Rectal smooth muscle tissue (tissue), 1 donor: ENCODE data around the gene POFUT1.
"Not testable (repeated sequence)": the region's sequence is repeated elsewhere in the genome, so short reads cannot be mapped to it uniquely, and the experiment has no call there.

Experiments
- H3K27ac ChIP-seq: one replicate; pipeline ENCODE4 v1.7.0; 2013; ENCODE audit warnings: low read depth, low read length, inconsistent platforms
- H3K27me3 ChIP-seq: one replicate; pipeline ENCODE4 v1.7.0; 2013; ENCODE audit warnings: low read length; ENCODE audit not compliant: control insufficient read depth, insufficient read depth
- H3K36me3 ChIP-seq: one replicate; pipeline ENCODE4 v1.7.0; 2013; ENCODE audit warnings: low read length; ENCODE audit not compliant: control insufficient read depth, insufficient read depth
- H3K4me1 ChIP-seq: one replicate; pipeline ENCODE4 v1.7.0; 2013; ENCODE audit warnings: low read length; ENCODE audit not compliant: control insufficient read depth, insufficient read depth
- H3K4me3 ChIP-seq: one replicate; pipeline ENCODE4 v1.7.0; 2013; ENCODE audit warnings: low read length
- H3K9ac ChIP-seq: one replicate; pipeline ENCODE4 v1.7.0; 2013; ENCODE audit warnings: low read length

POFUT1 gene

GRCh38 chr20:32177696-32178095 lies 30.0 kb upstream of the POFUT1 start:
- H3K4me1 ChIP-seq, H3K36me3 ChIP-seq, H3K27me3 ChIP-seq, H3K9ac ChIP-seq, H3K4me3 ChIP-seq, H3K27ac ChIP-seq: not testable (repeated sequence)

GRCh38 chr20:32179515-32179914 lies 28.2 kb upstream of the POFUT1 start:
- H3K4me1 ChIP-seq: no peaks in the 10 kb centered on the region
- H3K27me3 ChIP-seq: no peaks in the 10 kb centered on the region
- no peak overlapping the region for H3K9ac ChIP-seq
- H3K36me3 ChIP-seq: peaks cover 2% of the 10 kb centered on the region
- no peak overlapping the region for H3K27ac ChIP-seq
- no peak overlapping the region for H3K4me3 ChIP-seq

- no peaks in the 10 kb centered on the region for H3K27me3 ChIP-seq
- H3K36me3 ChIP-seq: peaks cover 2% of the 10 kb centered on the region
- H3K27ac ChIP-seq: no peak overlapping the region
- H3K4me1 ChIP-seq: no peaks in the 10 kb centered on the region
- no peak overlapping the region for H3K9ac ChIP-seq
- no peak overlapping the region for H3K4me3 ChIP-seq
These were observed 27.7 kb upstream of the POFUT1 start for GRCh38 chr20:32179934-32180333.

- no peak overlapping the region for H3K9ac ChIP-seq
These were observed 26.1 kb upstream of the POFUT1 start for GRCh38 chr20:32181606-32182005.

GRCh38 chr20:32183947-32184635 lies 23.6 kb upstream of the POFUT1 start:
- peaks cover 5% of the 10 kb centered on the region for H3K4me1 ChIP-seq
- H3K27ac ChIP-seq: no peak overlapping the region
- no peak overlapping the region for H3K4me3 ChIP-seq
- no peak overlapping the region for H3K9ac ChIP-seq
- peaks cover 2% of the 10 kb centered on the region for H3K36me3 ChIP-seq
- H3K27me3 ChIP-seq: no peaks in the 10 kb centered on the region

More at GRCh38 chr20:32181606-32182005, 26.1 kb upstream of the POFUT1 start:
- Histone ChIP-seq H3K4me1 (no peaks in the 10 kb centered on the region), H3K27me3 (no peaks in the 10 kb centered on the region), H3K4me3 (no peak overlapping the region), H3K36me3 (peaks cover 2% of the 10 kb centered on the region), H3K27ac (no peak overlapping the region)

GRCh38 chr20:32184961-32185603 lies 22.6 kb upstream of the POFUT1 start:
- no peak overlapping the region for H3K27ac ChIP-seq
- no peak overlapping the region for H3K9ac ChIP-seq
- no peak overlapping the region for H3K4me3 ChIP-seq
- H3K36me3 ChIP-seq: peaks cover 2% of the 10 kb centered on the region
- H3K4me1 ChIP-seq: peaks cover 5% of the 10 kb centered on the region
- H3K27me3 ChIP-seq: no peaks in the 10 kb centered on the region

- no peaks in the 10 kb centered on the region for H3K27me3 ChIP-seq
- no peak overlapping the region for H3K27ac ChIP-seq
- no peak overlapping the region for H3K9ac ChIP-seq
- no peak overlapping the region for H3K4me3 ChIP-seq
- peaks cover 2% of the 10 kb centered on the region for H3K36me3 ChIP-seq
- H3K4me1 ChIP-seq: peaks cover 5% of the 10 kb centered on the region
These were observed 21.2 kb upstream of the POFUT1 start for GRCh38 chr20:32186506-32186905.

GRCh38 chr20:32188376-32189122 lies 19.1 kb upstream of the POFUT1 start:
- Histone ChIP-seq H3K4me1 (peaks cover 5% of the 10 kb centered on the region), H3K4me3 (peak overlapping the region; percentile 80), H3K9ac (no peak overlapping the region), H3K27ac (no peak overlapping the region), H3K27me3 (no peaks in the 10 kb centered on the region), H3K36me3 (peaks cover 4% of the 10 kb centered on the region)

- peak overlapping the region; percentile 78 for H3K27ac ChIP-seq
- H3K4me1 ChIP-seq: peaks cover 5% of the 10 kb centered on the region
- H3K36me3 ChIP-seq: peaks cover 2% of the 10 kb centered on the region
- no peak overlapping the region for H3K9ac ChIP-seq
- no peaks in the 10 kb centered on the region for H3K27me3 ChIP-seq
- H3K4me3 ChIP-seq: peak overlapping the region; percentile 80
These were observed 18.6 kb upstream of the POFUT1 start for GRCh38 chr20:32189123-32189410.

GRCh38 chr20:32189691-32190615 lies 17.7 kb upstream of the POFUT1 start:
- H3K27ac ChIP-seq: peak overlapping the region; percentile 78
- H3K36me3 ChIP-seq: peaks cover 2% of the 10 kb centered on the region
- H3K9ac ChIP-seq: peak overlapping the region; percentile 72
- peaks cover 5% of the 10 kb centered on the region for H3K4me1 ChIP-seq
- H3K4me3 ChIP-seq: peak overlapping the region; percentile 80
- no peaks in the 10 kb centered on the region for H3K27me3 ChIP-seq

GRCh38 chr20:32190616-32191415 lies 16.9 kb upstream of the POFUT1 start:
- peak overlapping the region; percentile 80 for H3K4me3 ChIP-seq
- H3K9ac ChIP-seq: peak overlapping the region; percentile 12
- peaks cover 5% of the 10 kb centered on the region for H3K4me1 ChIP-seq
- peaks cover 5% of the 10 kb centered on the region for H3K36me3 ChIP-seq
- H3K27me3 ChIP-seq: no peaks in the 10 kb centered on the region
- peak overlapping the region; percentile 78 for H3K27ac ChIP-seq
